ENCODE measurements around the gene YIF1B.

Gene YIF1B

DNA sequence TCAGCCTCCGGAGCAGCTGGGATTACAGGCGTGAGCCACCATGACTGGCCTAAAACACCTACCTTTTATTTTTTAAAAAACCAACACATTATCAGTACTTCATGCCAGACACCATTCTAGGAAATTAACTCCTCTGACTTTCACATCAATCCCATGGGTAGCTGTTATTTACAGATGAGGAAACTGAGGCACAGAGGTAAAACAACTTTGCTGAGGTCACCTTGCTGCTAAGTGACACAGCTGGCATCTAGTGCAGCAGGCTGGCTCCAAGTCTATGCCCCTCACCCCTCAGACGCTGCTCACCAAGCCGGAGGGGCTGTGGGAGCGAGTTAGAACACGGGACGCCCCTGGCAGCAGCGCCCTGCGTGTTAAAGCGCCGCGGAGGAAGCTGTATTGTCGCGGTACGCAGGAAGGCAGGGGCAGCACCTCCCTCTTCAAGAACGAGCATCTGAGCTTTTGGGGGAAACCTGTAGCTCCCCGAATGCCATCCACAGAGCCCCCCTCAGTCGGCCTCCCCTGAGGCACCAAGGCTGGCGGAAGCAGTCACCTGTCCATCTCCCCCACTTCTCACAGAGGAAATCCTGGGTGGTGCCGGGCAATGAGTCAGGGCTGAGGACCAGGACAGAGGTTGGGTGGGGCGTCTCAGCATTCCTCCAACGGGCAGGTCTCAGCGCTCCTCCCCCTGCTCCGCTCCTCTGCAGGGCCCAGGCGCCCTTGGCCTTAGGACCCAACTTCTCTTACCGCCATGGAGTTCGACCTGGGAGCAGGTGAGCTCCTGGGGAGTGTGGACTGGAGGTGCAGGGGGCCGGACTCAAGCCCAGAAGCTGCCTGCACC lies 12.0 kb downstream of the YIF1B start, which contains the start of gene C19orf33:
Gene C19orf33 (plus strand): TSS at position 735 of the 835 bp plus-strand sequence. CDS start 11 bp downstream, at position 746.
- no peak for DNase-seq

DNA sequence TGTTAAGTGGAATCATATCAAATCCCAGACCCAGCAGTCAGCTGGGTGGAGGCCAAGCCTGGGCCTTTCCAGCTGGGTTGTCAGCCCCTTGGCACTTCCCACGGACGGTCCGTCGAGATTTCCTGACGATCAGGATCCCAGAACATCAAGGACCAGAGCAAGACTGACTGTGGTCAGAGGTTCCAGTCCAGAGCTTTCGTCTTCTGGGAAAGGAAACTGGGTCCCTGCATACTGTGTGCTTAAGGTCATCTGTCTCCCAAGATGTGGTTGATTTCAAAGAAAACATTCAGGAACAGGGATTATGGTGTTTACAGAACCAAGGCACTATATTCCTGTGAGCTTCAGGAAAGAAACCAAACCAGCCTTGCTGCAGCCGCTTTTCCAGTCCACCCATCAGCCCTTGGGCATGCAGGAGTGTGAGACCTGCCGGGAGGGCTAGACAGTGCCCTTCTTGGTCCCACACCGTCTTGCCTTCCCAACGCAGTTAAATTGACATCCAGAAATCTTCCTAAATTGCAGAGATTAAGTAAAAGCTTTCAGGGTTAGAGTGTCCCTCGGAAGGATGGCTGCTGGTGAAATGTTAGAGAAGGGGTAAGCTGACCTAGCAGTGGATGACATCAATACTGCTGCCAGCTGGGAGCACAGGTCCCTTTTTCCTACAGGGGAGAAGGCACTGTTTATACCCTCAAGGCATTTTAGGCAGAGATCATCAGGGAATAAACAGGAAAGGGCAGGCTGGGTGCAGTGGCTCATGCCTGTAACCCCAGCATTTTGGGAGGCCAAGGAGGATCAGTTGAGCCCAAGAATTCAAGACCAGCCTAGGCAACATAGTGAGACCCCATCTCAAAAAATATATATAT lies 16.7 kb downstream of the YIF1B start:
- DNase-seq: no peak

DNA sequence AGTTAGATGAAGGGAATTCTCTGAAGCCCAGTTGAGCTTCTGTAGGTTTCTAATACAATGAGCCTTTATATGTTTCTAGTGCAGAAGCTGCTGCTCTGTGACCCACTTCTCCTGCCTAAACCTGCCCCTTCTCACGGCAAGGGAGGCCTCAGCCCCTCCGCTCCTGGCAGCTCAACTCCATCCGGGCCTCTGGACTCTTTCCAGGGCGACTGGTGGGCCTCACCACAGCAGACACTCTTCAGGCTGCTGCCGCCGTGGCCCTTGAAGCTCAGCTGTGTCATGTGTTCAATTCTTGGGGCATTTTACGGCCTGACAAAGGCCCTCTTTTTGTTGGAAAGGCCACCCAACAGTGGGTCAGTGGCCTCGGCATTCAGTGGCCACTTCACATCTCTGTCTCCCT lies 21.7 kb downstream of the YIF1B start:
- DNase-seq: no peak

DNA sequence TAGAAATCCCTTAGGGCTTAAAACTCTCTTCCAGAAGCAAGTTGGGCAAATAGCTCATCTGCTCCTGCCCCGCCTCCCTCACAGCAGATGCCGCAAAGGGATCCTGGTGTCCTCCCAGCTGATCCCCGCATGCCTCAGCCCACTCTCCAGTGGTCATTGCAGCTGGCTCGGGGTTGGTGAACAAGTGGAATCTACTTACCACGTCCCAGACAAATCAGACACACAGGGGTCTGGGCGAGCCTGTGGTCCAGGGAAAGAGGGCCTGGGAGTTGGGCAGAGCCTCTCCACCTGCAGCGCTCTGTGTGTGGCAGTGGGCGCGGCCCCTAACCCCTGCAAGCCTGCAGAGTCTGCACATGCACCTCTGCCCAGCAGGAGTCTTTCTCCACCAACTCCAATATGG lies 22.5 kb downstream of the YIF1B start:
- DNase-seq: no peak

DNA sequence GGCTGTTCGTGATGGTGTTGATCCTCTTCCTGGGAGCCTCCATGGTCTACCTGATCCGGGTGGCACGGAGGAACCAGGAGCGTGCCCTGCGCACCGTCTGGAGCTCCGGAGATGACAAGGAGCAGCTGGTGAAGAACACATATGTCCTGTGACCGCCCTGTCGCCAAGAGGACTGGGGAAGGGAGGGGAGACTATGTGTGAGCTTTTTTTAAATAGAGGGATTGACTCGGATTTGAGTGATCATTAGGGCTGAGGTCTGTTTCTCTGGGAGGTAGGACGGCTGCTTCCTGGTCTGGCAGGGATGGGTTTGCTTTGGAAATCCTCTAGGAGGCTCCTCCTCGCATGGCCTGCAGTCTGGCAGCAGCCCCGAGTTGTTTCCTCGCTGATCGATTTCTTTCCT lies 23.9 kb downstream of the YIF1B start:
- DNase-seq: no peak

DNA sequence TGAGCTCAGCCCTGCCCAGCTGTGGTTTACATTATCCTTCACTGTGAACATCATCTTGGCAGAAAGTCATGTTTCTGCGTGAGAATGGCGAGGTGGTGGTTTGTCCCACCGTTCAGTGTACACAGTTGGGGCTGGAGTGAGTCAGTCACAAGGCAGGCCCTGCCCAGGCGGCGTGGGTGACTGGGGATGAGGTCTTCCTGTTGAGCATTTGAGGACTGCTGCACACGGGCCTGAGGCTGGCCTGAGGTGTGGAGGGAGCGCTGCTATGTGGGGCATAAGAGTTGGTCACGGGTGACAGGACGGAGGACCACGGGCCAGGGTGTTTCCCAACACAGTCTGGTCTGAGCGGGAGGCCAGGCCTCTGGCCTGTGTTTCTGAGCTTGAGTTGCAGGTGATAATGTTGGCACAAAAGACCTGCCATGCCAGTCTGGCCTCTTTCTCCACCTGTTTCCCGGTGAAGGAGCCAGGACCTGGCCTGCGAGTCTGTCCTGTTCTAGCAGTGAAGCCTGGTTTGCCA lies 25.1 kb downstream of the YIF1B start:
- DNase-seq: no peak

DNA sequence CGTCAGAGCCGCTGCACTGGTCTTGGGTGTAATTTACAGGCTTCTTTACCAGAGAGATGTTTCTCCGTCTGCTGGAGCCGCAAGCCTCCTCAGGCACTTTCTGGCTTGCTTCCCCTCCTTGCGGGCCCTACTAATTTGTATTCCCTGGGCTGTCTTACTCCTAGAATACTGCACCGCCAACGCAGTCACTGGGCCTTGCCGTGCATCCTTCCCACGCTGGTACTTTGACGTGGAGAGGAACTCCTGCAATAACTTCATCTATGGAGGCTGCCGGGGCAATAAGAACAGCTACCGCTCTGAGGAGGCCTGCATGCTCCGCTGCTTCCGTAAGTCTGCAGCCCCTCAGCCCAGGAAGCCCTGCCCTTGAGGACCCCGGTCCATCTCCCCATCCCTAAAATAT lies 25.8 kb downstream of the YIF1B start:
- no peak for DNase-seq

DNA sequence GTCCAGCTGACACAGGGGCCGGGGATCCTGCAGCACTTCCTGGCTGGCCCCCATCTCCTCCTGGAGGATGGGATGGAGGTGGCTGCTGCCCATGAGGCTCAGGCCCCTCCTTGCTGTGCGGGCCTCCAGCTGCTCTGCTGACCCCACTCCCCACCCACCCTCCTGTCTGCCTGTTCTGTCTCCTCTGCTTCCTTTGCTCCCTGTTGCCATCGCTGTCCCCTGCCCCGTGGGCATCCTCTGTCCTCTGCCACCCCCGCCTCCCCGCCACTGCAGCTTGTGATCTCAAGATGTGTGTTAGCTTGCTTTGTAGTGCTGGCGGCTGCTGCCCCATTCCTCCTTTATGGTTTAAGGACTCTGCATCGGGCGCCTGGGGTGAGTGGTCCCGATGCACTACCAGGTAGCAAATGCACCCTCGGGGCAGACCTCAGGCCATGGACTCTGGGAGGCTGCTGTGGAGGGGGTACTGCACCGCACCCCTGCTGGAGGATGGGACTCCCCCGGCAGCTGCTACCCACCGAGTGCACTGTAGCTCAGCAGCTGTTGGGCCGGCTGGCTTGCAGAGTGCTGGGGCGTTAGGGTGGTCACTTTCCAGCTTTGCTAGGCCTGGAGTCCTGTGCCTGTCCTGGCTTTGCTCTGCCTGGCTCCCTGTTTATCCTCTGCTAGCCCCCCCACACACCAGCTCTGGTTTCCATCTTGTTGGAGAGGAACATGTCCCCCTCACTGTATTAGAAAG lies 27.5 kb downstream of the YIF1B start:
- DNase-seq: no peak

DNA sequence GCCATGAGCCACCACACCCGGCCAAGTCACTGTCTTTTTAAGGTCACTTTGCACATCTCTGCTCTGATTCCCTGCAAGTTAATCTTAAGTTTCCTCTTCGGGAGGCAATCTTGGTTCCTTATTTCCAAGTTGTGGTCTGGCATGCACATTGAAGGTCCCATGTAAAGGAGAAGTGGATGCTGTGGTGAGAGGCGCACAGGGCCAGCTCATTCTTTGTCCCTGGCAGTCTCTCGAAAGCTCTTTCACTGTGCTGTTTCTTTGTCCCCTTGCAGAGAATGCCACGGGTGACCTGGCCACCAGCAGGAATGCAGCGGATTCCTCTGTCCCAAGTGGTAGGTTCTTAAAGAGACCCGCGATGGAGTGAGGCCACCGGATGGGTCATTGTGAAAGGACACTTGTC lies 28.1 kb downstream of the YIF1B start:
- no peak for DNase-seq

DNA sequence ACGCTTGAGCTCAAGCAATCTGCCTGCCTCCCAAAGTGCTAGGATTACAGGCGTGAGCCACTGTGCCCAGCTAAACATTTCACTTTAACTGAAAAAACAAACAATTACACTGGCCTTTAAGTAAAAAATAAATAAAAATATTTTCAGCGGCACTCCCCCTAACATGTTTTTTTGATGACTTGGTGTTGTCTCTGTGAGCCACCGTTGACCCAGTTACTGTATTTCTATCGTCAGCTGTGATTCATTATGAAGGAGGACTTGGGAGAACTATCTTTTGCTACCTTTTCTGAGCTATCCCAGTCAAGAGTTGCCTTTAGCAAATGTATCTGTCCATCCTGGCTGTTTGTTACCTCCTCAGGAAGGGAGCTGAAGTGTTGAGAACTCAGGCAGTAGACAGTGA lies 30.2 kb downstream of the YIF1B start:
- DNase-seq: no peak

DNA sequence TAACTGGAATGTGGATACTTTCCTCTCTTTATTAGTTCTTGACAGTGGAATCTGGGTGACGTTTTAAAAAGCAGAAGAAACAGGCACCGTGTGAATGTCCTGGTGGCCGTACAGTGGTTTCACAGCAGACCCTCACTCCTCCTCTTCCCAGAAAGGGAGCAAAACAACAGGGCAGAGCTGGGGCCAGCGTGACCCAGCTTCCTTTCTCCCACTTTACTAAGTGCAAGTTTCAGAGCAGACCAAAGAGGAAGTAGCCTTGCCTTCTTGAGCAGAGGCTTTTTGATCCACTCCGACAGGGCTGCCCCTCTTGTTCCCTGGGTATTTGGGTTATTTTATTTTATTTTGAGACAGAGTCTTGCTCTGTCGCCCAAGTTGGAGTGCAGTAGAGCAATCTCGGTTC lies 31.3 kb downstream of the YIF1B start:
- DNase-seq: no peak

DNA sequence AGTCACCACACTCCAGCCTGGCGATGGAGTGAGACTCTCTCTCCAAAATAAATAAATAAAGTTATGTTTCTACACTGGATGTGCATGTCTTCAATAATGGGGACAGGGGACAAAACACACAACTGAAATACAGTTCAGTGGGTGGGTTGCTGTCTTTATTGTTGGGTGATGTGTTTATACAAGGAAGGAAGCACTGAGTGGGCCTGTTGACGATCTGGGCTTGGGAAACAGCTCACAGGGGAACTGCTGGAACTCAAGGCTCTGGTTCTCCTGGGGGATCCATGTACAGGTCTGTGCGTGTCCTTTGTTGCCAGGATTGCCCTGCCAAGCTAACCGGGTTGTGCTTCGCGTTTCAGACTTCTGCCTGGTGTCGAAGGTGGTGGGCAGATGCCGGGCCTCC lies 32.5 kb downstream of the YIF1B start:
- no peak for DNase-seq

DNA sequence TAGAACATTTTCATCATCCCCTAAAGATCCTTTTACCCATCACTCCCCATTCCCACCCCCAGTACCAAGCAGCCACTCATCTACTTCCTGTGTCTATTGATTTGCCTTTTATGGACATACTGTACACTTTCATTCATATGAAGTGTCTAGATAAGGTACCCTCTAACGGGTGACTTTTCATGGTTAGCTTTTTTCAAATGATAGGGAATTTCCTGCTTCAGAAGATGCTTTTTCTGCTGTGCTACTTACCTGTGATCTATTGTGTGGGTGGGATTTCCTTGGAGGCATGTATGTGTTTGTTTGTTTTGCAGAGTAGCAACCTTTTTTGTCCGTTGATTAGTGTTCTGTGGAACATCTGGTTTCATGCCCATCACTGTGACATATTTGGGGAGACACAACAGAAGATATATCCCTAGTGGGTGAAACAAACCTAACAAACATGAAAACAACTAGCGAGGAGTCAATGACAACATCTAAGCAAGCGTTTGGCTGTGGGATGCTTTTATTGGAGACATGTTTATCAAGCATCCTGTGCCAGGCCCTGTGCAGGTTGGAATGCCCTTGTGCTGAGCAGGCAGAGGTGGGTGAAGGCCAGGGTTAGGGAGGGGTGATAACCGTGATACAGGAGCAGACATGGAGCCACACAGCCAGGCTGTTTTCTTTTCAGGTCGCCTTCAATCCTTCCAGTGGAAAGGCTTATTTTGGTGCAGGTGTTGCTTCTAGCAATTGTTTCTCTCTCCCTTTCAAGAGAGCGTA lies 33.8 kb downstream of the YIF1B start:
- DNase-seq: no peak

DNA sequence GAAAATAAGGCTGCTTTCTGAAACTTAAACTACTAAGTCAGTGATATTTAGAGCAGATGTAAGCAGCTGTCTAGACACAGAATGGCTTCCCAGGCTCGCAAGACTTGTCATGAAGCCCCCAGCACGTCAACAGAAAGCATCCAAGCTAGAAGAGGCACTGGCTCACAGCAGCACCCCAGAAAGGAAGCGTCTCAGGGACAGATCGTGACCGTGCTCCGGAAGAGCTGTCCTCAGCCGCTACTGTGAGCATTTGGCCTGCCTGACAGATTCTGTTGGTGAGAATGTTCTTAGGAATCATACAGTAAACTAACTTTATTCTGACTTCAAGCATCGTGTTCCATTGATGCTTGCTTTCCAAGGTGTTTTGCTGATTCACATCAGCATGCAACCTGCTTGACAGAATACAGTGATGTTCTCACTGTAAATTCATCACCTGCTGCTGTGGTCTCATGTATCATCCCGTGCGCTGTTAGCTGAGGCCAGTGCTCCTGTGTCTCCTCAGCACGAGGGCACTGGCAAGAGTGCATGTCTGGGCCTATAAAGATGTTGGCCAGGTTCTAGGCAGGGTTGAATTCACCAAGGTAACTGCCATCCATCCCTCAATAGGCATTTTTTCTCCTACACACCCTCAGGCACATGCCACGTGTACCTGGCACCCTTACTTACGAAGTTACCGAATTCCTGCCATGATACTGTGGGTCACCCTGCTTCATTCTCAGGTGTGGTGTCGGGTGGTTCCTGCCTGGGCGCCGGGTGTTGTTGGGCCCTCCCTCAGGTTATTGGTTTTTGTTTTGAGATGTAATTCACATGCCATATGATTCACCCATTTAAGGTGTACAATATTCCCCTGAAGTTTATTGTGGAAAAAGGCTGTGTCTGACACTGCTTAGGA lies 35.5 kb downstream of the YIF1B start:
- DNase-seq: no peak

DNA sequence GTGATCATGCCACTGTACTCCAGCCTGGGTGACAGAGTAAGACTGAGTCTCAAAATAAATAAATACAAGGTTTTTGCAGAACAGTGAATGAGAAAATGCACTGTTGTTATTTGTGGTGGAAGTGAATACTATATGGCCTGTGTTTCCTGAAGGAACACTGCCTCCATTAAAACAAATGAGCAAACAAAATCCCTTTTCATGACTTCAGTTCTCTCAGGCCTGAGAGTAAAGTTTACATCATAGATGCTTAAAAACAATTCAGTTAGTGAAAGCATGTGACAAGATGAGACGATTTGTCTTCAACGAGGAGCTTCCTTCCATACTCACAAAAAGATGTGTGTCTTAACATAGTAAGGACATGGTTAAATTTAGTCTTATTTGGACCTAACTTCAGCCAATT lies 37.0 kb downstream of the YIF1B start:
- no peak for DNase-seq

DNA sequence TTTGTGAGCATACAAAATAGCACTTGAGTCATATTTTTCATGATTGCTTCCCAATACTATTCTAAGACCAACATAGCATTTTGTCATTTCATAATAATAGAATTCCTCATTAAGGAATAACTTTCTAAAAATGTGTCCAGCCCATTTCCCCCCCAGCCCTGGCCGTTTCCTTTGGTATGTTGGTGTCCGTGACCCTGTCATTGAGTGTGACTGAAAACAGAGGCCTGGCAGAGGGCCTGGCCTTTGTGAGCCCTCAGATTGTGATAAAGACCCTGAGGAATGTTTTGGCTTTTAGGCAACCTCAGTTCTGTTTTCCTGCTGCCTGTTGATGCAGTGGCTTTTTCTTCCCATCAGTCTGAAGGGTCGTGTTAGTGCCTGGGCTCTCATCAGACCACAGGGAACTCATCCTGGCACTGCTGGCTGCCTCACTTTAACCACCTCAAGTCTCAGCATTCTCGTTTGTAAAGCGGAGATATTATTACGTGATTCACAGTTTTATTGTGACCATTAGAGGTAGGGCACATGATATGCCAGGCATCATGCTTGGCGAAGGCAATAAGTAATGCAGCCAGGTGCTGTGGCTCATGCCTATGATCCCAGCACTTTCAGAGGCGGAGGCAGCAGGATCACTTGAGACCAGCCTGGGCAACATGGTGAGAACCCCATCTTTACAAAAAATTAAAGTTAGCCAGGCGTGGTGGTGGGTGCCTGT lies 37.6 kb downstream of the YIF1B start:
- no peak for DNase-seq

DNA sequence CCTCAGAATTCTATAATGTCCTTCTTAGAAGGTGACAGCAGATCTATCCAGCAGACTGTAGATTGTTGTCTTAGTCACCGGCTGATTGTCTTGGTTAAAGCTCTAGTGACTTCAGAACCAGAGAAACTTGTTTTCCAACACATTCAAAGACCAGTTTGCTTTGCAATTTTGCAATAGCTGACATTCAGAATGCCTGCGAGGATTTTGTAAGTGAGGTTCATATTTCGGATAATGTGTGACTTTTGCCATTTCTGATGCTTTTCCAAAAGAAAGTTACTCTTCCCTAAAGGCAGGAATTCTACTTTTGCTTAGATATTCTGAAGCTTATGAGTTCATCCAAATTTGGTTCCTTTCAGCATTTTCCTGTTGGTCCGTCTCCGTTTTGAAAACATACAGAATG lies 38.2 kb downstream of the YIF1B start:
- DNase-seq: no peak

DNA sequence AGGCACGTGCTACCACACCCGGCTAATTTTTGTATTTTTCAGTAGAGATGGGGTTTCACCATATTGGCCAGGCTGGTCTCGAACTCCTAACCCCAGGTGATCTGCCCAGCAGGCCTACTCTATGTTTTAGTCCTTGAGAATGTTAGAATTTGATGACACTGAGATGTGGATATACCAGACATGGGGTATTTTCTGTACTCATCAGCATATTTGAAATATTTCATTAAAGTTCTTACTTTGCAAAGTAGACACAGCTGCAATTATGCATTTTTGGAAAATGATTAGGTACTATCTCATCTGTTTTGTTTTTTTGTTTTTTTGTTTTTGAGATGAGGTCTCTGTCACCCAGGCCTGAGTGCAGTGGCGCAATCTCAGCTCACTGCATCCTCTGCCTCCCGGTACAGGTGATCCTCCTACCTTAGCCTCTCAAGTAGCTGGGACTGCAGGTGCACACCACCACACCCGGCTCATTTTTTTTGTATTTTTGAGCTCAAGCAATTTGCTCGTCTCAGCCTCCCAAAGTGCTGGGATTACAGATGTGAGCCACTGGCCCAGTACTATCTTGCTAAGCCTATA lies 38.7 kb downstream of the YIF1B start:
- DNase-seq: no peak

DNA sequence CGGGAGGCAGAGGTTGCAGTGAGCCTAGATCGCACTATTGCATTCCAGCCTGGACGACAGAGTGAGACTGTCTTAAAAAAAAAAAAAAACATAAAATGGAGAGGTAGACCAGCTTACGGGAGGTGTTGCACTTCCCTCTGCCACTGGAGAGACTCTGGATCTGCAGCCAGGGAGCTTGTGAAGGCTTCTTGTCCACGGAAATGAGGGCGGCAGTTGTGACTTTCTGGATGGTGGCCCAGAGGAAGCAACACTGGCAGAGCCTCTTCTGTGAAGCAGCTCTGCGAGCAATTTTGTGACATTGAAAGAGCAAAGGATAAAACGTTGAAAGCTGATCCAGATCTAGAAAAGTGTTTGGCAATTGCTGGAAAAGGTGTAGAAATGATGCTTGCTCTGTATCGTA lies 41.0 kb downstream of the YIF1B start:
- no peak for DNase-seq

DNA sequence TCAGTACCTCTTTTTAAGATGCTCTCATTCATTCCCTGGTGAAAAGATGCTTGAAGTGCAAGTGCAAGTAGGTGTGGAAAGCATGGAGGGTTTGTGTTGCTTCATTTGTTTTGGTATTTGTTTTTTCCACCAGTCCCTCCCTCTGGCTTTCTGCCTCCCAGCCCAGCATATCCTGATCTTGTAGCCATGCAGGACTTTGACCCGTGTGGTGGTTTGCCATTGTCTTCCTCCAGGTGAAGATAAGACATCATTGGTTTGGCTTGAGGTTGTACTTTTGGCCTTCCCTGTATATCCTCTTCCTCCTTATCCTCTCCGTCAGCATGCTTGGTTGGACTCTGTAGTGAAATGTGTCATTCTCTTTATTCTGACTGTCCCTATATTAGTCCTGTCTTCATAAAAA lies 42.2 kb downstream of the YIF1B start:
- DNase-seq: no peak
